DLD1 (cell line): ENCODE data around the gene KCNA5.

ENCODE experiments used
- in situ Hi-C: cut with HindIII; loops from 2 replicates; pipeline ENCODE4 v1.10.0; 2017; ENCODE audit warnings: low sequenced_read_pairs

Gene KCNA5

GRCh38 chr12:5026342-5026938 lies 17.2 kb upstream of the KCNA5 start:
- in situ Hi-C loops, result no loop called here

- in situ Hi-C loops, result no loop called here
Observed at GRCh38 chr12:5027046-5027821, 16.4 kb upstream of the KCNA5 start.

DNA sequence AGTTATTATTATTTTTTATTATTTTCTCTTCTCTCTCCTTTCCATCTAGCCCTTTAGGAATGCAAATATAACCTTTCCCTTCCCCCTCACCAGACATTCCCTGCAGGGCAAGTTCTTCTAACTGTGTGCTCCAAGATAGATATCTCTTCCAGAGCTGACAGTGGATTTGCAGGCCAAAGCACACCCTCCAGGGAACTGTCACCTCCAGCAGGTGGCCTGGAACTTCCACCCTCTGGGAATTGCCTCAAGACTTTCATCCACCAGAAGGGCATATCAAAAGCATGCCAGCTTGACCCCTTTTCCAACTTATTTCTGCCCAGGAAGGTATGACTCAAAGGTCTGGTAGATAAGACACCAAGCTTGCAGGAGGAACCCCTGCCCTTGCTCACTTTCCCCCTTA lies 13.6 kb upstream of the KCNA5 start:
- in situ Hi-C loops, result loop anchor here (5.0 kb wide), 1 partner anchor 52 kb away; no protein-coding TSS in a partner anchor

DNA sequence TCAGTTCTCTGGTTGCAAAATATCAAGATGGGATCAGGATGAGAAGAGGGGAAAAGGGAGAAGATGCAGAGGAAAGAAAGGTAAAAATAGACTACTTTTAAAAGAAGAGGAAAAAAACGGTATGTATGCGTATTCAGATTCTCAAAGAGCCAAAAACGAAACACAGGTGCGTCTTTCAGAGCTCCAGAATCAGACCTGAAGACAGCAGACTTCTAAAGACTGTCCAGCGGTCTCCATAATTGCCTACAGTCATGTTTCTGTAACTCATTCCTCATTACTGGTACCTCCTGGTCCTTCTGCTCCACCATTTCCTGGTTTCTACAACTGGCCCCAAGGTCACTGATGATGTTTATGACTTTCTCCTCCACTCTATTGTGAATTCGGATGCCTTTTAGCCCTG lies 12.4 kb upstream of the KCNA5 start:
- in situ Hi-C loops, result loop anchor here (5.0 kb wide), 1 partner anchor 51 kb away; no protein-coding TSS in a partner anchor

DNA sequence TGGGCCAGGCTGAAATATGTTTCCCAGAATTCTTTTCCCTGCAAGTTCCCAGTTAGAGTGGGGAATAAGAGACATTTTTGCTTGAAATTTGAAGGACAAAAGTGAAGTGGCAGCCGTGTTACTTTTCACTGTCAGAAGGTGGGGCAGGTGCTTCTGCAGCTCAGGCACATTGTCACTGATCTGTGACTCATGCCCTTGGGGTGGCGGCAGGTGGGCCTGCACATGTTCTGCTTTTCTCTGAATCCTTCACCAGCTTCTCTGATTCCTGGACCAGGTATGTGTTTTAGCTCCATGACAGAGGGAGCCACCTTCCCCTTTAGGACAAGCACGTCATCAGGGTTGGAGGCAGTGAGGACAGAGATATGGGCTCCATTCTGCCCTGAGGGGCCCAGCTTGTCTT lies 11.7 kb upstream of the KCNA5 start:
- in situ Hi-C loops, result loop anchor here (5.0 kb wide), 1 partner anchor 50 kb away; no protein-coding TSS in a partner anchor

- in situ Hi-C loops, result loop anchor here (5.0 kb wide), 1 partner anchor 49 kb away; no protein-coding TSS in a partner anchor
Observed at GRCh38 chr12:5032821-5033220, 10.9 kb upstream of the KCNA5 start.

DNA sequence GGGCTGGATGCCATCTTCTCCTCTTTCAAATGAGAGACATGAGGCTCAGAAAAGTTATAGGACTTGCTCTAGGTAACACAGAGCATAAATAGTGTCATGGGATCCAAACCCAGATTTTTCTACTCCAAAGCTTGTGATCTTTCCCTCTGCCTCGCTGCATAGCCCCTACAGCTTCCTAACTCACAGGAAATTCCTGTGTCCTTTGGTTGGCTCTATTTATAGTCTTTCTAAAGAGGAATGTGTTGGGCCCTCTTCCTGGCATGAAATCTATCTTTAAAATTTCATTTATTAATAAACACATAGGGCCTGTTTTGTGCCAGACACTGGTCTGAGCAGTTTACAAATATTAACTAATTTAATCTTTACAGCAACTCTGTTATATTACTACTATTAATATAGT lies 9.8 kb upstream of the KCNA5 start:
- in situ Hi-C loops, result loop anchor here (5.0 kb wide), 1 partner anchor 48 kb away; no protein-coding TSS in a partner anchor

DNA sequence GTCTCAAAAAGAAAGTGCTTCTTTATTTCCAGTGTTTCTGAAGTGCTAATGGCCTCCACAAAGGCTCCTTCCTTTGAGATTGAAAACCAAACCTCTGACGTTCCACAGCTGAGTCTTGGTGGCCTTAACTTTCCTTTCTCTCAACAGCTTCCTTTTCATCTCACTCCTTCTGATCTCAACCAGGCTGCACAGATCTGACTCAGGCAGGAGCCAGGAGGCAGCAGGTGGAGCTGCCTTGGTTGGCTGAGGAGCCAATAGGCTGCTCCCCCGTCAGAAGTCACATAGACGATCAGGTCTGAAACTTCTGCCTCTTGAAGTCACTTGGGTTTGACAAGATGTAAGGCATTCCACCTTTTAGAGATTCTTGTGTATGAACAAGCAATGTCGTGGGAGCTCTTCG lies 9.1 kb upstream of the KCNA5 start:
- in situ Hi-C loops, result loop anchor here (5.0 kb wide), 1 partner anchor 48 kb away; no protein-coding TSS in a partner anchor

DNA sequence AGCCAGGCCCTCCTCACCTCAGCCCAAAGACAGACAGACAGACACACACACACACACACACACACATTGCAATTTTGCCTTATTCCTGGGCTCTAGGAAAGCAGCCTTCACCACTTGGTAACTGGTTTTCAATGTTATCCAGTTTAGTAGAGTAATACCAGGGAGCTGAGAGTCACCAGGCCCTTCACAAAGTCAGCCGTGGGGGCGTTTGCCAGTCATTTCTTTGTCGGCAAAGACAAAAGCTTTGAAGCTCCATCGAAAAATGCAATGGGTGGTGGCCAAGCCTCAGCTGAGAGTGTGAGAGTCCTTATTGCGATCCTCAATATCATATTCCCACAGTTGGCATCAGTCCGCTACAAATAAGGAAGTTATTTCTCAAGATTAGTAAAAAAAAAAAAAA lies 8.1 kb upstream of the KCNA5 start:
- in situ Hi-C loops, result no loop called here

DNA sequence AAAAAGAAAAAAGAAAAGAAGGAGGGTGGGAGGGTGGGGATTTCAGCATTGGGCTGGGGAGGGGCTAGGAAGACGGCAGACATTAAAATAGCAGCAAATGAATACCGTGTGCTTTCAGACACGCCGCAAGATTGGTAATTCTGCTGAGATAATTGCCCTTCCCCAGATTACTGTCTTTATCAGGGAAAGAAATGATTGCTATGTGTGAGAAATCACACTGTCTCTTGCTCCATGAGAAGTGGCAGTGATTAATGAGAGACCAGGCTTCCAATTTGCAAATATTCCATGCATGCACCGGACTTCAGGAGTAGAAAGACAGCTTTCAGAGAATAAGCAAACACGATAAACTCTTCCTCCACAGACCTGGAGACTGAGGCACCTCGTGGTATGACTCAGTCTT lies 7.6 kb upstream of the KCNA5 start:
- in situ Hi-C loops, result no loop called here

DNA sequence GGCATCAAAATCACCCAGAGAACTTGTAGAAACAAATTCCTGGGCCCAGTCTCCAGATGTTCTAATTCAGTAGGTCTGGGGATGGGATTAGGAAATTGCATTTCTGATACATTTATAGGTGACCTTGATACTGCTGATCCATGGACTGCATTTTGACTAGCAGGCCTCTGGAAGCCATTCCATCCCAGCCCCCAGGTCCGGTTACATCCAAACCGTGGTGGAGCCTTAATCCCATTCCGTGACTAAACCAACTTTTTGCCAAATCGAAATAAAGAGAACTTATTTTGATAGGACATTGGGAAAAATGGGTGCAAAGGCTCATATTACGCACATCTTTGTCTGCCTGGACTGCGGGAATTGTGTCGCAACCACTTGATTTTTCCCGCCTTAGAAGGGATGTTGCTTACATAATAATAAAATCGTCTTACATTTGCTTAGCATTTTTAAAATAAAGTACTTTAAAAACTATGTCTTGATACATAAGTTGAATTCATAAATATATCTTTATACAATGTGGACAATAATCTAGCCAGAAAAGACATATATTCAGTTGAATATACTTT lies 5.8 kb upstream of the KCNA5 start:
- in situ Hi-C loops, result no loop called here

- in situ Hi-C loops, result no loop called here
Observed at GRCh38 chr12:5038781-5039311, 4.8 kb upstream of the KCNA5 start.

DNA sequence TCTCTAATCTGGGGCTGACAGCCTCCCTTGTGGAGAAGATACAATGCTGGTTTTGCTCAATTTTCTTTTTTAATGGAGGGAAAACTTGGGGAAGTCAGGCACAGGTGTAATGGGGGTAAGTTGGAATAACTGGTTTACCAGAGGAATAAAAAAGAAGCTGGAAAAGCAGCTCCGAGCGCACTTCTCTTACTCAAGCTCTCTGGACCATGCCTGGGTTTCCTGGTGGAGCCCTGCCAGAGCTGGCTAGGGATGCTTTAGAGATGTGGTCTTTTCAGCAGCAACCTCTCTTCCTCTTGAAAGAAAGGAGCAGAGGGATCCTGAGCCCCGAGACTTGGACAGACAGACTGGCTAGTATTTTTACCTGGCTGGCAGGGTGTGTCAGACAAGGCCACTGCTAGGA lies 3.9 kb upstream of the KCNA5 start:
- in situ Hi-C loops, result no loop called here

GRCh38 chr12:5040368-5040767 lies 3.3 kb upstream of the KCNA5 start:
- in situ Hi-C loops, result no loop called here

- in situ Hi-C loops, result no loop called here
Observed at GRCh38 chr12:5044420-5045295, 979 bp downstream of the KCNA5 start.

DNA sequence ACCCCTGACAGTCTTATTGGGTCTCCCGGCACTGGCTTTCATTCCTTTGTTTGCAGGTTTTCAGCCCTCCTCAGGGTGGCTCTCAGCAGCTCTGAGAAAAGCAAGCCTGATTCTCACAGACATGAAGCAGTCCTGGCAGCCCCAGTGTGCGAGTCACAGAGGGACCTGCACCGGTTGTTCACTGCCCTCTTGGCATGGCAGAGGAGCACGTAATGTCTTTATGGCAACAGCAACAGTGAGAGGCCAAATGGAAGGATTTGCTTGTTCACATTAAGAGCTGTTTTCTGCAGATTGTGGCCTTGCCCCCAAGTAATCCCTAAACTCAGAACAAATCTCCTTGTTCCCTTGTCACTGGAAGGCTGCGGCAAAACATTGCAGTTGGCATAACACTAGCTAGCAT lies 3.4 kb downstream of the KCNA5 start:
- in situ Hi-C loops, result no loop called here

GRCh38 chr12:5047729-5048128 lies 4.0 kb downstream of the KCNA5 start:
- in situ Hi-C loops, result no loop called here

DNA sequence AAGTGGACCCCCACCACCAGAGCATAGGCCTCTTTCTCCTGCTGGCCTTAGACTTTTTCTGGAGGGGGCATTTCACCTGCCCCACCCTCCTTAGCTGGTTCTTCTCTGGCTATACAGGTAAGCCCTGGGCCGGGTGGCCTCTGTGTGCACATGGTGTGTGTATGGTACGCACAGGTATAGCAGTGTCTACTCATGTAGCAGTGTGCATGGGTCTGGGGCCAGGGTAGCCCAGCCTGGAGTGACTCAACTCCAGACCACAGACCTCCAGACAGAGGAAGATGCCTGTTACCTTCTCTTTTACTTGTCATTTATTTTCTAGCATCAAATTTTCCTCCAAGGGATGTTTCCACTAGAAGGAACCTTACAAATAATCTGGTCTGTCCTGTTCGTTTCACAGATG lies 6.9 kb downstream of the KCNA5 start:
- in situ Hi-C loops, result no loop called here

DNA sequence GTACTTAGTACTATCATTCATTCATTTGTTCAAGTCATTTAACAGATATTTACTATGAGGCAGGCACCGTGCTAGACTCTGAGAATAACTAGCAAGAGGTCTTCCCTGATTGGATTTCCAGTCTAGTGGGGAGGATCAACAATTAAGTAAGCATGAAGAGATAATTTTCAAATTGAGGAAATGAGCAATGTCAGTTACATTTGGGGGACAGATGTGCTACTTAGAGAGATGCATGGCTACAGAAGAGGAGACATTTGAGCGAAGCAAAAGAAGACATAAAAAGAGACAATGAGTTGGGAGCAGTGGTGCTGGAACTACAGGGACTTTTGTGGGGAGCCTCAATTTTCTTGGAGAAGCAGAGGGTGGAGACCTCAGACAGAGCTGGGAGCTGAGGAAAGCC lies 7.7 kb downstream of the KCNA5 start:
- in situ Hi-C loops, result no loop called here

DNA sequence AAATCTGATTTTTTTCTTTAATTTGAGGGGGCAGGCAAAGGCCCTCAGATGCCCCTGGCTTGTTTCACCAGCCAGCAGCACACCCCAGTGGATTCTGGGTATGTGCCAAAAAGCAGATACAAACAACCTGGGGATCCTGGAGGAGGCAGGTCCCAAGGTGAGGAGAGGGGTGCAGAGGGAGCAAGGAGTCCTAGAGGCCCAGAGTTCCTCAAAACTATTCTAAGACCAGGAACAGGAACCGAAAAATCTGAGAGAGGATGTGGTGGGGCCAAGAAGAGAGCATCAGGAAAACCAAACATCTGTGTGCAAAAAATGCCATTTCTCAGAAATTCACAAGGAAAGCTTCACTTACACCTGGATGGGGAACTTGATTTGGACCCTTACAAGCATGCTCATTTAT lies 8.2 kb downstream of the KCNA5 start:
- in situ Hi-C loops, result no loop called here

- in situ Hi-C loops, result no loop called here
Observed at GRCh38 chr12:5052348-5052747, 8.7 kb downstream of the KCNA5 start.
